Uterus (tissue), 2 donors: ENCODE data around the gene TRMT2B.

ENCODE experiments used
- CTCF ChIP-seq, 4 experiments: fragments of 200-600 bp in 2 of 4; fragments of 450-650 bp in 2 of 4; sonication (generic) in 2 of 4; IDR thresholded peaks; one replicate each; pipeline ENCODE4 v1.5.1; 2016 to 2019; ENCODE audit warnings: antibody characterized with exemption in 4 of 4, mild to moderate bottlenecking in 2 of 4, moderate library complexity in 1 of 4
- POLR2A ChIP-seq, 2 donors: fragments of 450-650 bp; IDR thresholded peaks; one replicate each; pipeline ENCODE4 v1.6.1; 2016; ENCODE audit warnings: antibody characterized with exemption in 2 of 2, mild to moderate bottlenecking in 1 of 2, moderate library complexity in 1 of 2

GRCh38 chrX:101037231-101037630 lies 14.7 kb downstream of the TRMT2B start:
- no peak for TF ChIP-seq CTCF (IDR thresholded peaks at IDR 0.05)
- TF ChIP-seq POLR2A (IDR thresholded peaks at IDR 0.05): no peak
